HCT116 (cell line): ENCODE data around the gene RPL39L. TPM values are rescaled to one million over a fixed set of nuclear protein-coding genes. Genes with fewer than 3 reads are reported as not detected.

Experiments used
- ATAC-seq: fragments of 200-7000 bp; cut with Tn5 transposase; 2 replicates; pipeline ENCODE4 v1.9.1; 2020; ENCODE audit warnings: mild to moderate bottlenecking, moderate library complexity
- BruUV-seq: library from RNA; stranded (reverse); fragments of 400-500 nt; replicated peaks from 2 replicates; lab custom pipeline; 2021; lab: Mats Ljungman, UMichigan
- CTCF ChIA-PET: fragments of 300-600 bp; sonication (Branson Sonifier 250); formaldehyde crosslinking; loops from one replicate; lab custom pipeline; 2021; ENCODE audit warnings: antibody characterized with exemption; lab: Charles Lee
- POLR2A ChIA-PET: fragments of 300-600, 350-600 bp; sonication (Branson Sonifier 250); formaldehyde crosslinking; loops from one replicate; lab custom pipeline; 2021; ENCODE audit warnings: antibody characterized with exemption; lab: Charles Lee
- RAD21 ChIA-PET, 2 experiments: fragments of 300-600 bp; sonication (Branson Sonifier 250); formaldehyde crosslinking; loops; one replicate each; lab custom pipeline; 2023; ENCODE audit warnings: low total read pairs in 2 of 2; ENCODE audit not compliant: uncharacterized antibody in 2 of 2, unreplicated experiment in 2 of 2, low non-redundant PET in 1 of 2; lab: Charles Lee
- DNase-seq: peaks from one replicate; pipeline ENCODE4 v3.0.0-alpha.2; 2010; ENCODE audit warnings: low read depth, low spot score
- H2AFZ ChIP-seq: fragments of 200-600 bp; shearing (Covaris generic), sonication (generic); 2 replicates; pipeline ENCODE4 v1.6.1; 2017; ENCODE audit warnings: low read depth, mixed run types, mixed read lengths, antibody characterized with exemption, low read length; ENCODE audit not compliant: poor library complexity, severe bottlenecking
- H3K27ac ChIP-seq: 2 replicates; pipeline ENCODE4 v1.5.1; 2012; ENCODE audit warnings: low read depth, low read length
- H3K27me3 ChIP-seq: fragments of 200-600 bp; sonication (generic); 2 replicates; pipeline ENCODE4 v1.6.1; 2016; ENCODE audit warnings: mixed run types, low read length, mixed read lengths; ENCODE audit not compliant: insufficient read depth
- H3K36me3 ChIP-seq, 2 experiments: fragments of 200-500 bp in 1 of 2; fragments of 200-600 bp in 1 of 2; sonication (Bioruptor generic) in 1 of 2; sonication (generic) in 1 of 2; 2 replicates each; pipeline versions ENCODE4 v1.5.1 to v1.6.1; 2014 to 2016; ENCODE audit warnings: low read length in 2 of 2, inconsistent platforms in 1 of 2, mixed read lengths in 1 of 2, mixed run types in 1 of 2; ENCODE audit not compliant: insufficient read depth in 2 of 2, control insufficient read depth in 1 of 2
- H3K4me1 ChIP-seq, 2 experiments: fragments of 200-600 bp in 1 of 2; sonication (generic) in 1 of 2; 2 replicates each; pipeline versions ENCODE4 v1.5.1 to v1.6.1; 2012 to 2017; ENCODE audit warnings: low read length in 2 of 2, inconsistent platforms in 1 of 2, mild to moderate bottlenecking in 1 of 2, mixed read lengths in 1 of 2, mixed run types in 1 of 2, moderate library complexity in 1 of 2; ENCODE audit not compliant: insufficient read depth in 2 of 2, control insufficient read depth in 1 of 2
- H3K4me2 ChIP-seq: fragments of 200-600 bp; sonication (generic); 2 replicates; pipeline ENCODE4 v1.6.1; 2017; ENCODE audit warnings: mixed run types, low read length, mixed read lengths
- H3K4me3 ChIP-seq, 2 experiments: fragments of 200-600 bp in 1 of 2; sonication (generic) in 1 of 2; replicated peaks in 1 of 2; 2 replicates each; pipeline ENCODE4 v1.5.1; 2011 to 2016; ENCODE audit warnings: low read length in 2 of 2, control low read depth in 1 of 2, low read depth in 1 of 2, mild to moderate bottlenecking in 1 of 2, mixed read lengths in 1 of 2, mixed run types in 1 of 2
- H3K79me2 ChIP-seq: fragments of 200-600 bp; sonication (generic); 2 replicates; pipeline ENCODE4 v1.6.1; 2017; ENCODE audit warnings: mild to moderate bottlenecking, mixed run types, low read length, moderate library complexity, mixed read lengths; ENCODE audit not compliant: insufficient read depth
- H3K9ac ChIP-seq: fragments of 200-600 bp; sonication (generic); 2 replicates; pipeline ENCODE4 v1.6.1; 2016; ENCODE audit warnings: low read length, mixed read lengths
- H3K9me2 ChIP-seq: fragments of 200-600 bp; sonication (generic), shearing (Covaris generic); 2 replicates; pipeline ENCODE4 v1.6.1; 2017; ENCODE audit warnings: mixed run types, mild to moderate bottlenecking, moderate library complexity; ENCODE audit not compliant: insufficient read depth
- H3K9me3 ChIP-seq, 2 experiments: fragments of 200-500 bp in 1 of 2; fragments of 200-600 bp in 1 of 2; sonication (Bioruptor generic) in 1 of 2; sonication (generic) in 1 of 2; 2 replicates each; pipeline ENCODE4 v1.6.1; 2014 to 2017; ENCODE audit warnings: low read length in 2 of 2, mixed read lengths in 2 of 2, inconsistent platforms in 1 of 2, low read depth in 1 of 2, mild to moderate bottlenecking in 1 of 2, mixed run types in 1 of 2, moderate library complexity in 1 of 2; ENCODE audit not compliant: control insufficient read depth in 1 of 2, insufficient read depth in 1 of 2
- H4K20me1 ChIP-seq: fragments of 200-600 bp; sonication (generic), shearing (Covaris generic); 2 replicates; pipeline ENCODE4 v1.6.1; 2017; ENCODE audit warnings: mixed run types, mild to moderate bottlenecking, moderate library complexity; ENCODE audit not compliant: insufficient read depth
- ELF1 ChIP-seq: IDR thresholded peaks from 2 replicates; pipeline ENCODE4 v1.6.1; 2012; ENCODE audit warnings: low read depth, borderline replicate concordance
- EZH2 ChIP-seq: fragments of 200-600 bp; sonication (generic); IDR thresholded peaks from 2 replicates; pipeline ENCODE4 v1.6.1; 2017; ENCODE audit warnings: antibody characterized with exemption, mixed run types
- ZNF274 ChIP-seq: fragments of 200-500 bp; sonication (Bioruptor generic); IDR thresholded peaks from 2 replicates; pipeline ENCODE4 v1.6.1; 2014; ENCODE audit warnings: mild to moderate bottlenecking, low read depth, low read length, inconsistent platforms
- intact Hi-C: fragments of 100-400 bp; cut with micrococcal nuclease; formaldehyde crosslinking; loops from 2 replicates; pipeline ENCODE4 v1.10.0; 2022
- total RNA-seq: library from RNA; stranded (reverse); gene quantifications from one replicate; pipeline ENCODE4 v1.2.1, GENCODE V29; 2021; ENCODE audit not compliant: unreplicated experiment
- TF ChIP-seq, protein P1 (sequence below): IDR thresholded peaks from 2 replicates; pipeline ENCODE4 v1.6.1; 2012; ENCODE audit warnings: low read depth

The RPL39L gene
- total RNA-seq, 1 experiment from 2014 or later, result not detected

DNA sequence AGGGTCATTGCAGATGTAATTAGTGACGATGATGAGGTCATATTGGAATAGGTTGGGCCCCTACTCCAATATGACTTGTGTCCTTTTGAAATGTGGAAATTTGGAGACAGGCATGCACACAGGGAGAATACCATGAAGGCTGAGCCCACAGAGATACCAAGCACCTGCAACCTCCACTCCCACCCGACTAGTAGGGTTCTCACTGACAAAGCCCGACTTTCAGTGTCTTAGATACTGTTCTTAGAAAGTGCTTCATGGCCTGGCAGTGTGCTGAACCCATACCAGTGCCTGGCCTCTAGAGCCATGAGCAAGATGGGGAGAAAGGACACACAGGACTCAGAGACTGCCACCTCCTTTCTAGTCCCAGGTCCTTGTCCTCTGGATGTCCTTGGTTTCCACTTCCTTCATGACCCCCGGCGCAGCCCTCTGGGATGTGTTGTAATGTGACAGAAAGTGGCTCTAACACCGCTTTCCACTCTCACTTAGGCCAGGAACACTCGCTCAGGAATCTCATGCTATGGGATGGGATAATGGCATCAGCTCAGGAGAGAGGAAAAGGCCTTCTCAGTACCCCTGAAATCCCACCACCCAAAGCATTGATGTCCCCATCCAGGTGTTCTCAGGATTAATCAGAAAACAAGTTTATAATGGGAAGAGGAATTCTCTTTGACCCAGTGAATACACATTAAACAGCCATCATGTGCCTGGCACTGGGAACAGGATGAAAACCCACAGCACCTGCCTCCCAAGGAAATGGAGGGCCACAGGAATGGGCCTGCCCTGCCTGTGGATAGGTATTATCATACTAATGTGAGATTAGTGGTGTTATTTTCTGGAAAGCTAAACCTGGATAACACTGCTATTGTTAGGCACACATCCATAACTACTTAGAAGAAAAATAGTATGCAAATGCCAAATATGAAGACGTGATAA lies 59.9 kb downstream of the RPL39L start:
- Histone ChIP-seq H4K20me1 (no peaks in the 10 kb centered on the region), H3K9me2 (no peaks in the 10 kb centered on the region), H3K79me2 (no peaks in the 10 kb centered on the region), H3K4me2 (no peak overlapping the region), H3K4me1 (no peaks in the 10 kb centered on the region)
- no peak for DNase-seq
- ATAC-seq, result no peak
- no TSS peak for BruUV-seq
- TF ChIP-seq ELF1, result no peak
- TF ChIP-seq, protein P1, sequence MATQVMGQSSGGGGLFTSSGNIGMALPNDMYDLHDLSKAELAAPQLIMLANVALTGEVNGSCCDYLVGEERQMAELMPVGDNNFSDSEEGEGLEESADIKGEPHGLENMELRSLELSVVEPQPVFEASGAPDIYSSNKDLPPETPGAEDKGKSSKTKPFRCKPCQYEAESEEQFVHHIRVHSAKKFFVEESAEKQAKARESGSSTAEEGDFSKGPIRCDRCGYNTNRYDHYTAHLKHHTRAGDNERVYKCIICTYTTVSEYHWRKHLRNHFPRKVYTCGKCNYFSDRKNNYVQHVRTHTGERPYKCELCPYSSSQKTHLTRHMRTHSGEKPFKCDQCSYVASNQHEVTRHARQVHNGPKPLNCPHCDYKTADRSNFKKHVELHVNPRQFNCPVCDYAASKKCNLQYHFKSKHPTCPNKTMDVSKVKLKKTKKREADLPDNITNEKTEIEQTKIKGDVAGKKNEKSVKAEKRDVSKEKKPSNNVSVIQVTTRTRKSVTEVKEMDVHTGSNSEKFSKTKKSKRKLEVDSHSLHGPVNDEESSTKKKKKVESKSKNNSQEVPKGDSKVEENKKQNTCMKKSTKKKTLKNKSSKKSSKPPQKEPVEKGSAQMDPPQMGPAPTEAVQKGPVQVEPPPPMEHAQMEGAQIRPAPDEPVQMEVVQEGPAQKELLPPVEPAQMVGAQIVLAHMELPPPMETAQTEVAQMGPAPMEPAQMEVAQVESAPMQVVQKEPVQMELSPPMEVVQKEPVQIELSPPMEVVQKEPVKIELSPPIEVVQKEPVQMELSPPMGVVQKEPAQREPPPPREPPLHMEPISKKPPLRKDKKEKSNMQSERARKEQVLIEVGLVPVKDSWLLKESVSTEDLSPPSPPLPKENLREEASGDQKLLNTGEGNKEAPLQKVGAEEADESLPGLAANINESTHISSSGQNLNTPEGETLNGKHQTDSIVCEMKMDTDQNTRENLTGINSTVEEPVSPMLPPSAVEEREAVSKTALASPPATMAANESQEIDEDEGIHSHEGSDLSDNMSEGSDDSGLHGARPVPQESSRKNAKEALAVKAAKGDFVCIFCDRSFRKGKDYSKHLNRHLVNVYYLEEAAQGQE, result no peak
- no peak for TF ChIP-seq EZH2
- TF ChIP-seq ZNF274, result no peak
- TF ChIP-seq, all 23 proteins: peak for 0
- CTCF ChIA-PET, result no interaction called here
- RAD21 ChIA-PET, result no interaction called here
- Histone ChIP-seq H3K27ac (no peak overlapping the region), H3K27me3 (no peaks in the 10 kb centered on the region), H3K9me3 (no peaks in the 10 kb centered on the region), H3K36me3 (no peaks in the 10 kb centered on the region), H3K4me3 (no peak overlapping the region), H3K9ac (no peak overlapping the region), H2AFZ (no peak overlapping the region)
- POLR2A ChIA-PET, result no interaction called here
- intact Hi-C loops, result no loop called here
